ENCODE data around the gene RB1. TPM values are rescaled to one million over a fixed set of nuclear protein-coding genes. Genes with fewer than 3 reads are reported as not detected.

The RB1 gene
- total and polyA plus RNA-seq, 2 experiments from 2014 or later, result 25.5 to 31.0 TPM

DNA sequence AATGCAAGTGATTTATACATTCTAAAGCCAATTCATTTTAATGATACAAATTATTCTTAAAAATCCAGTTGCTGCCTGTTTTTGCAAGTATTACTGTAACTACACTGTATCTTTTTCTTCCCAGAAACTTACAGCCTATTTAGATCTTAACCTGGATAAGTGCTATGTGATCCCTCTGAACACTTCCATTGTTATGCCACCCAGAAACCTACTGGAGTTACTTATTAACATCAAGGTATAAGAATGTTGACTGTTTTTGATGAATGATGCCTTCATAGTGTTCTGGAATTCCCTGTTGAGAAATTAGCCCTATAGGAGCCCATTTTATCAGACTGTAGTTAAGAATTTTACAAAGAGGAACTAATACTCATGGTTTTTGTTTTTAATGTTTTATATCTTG, 45.5 kb upstream of the RB1 start:
- no peaks in the 10 kb centered on the region; the same call in 1 of the 2 replicates for H4K20me1 ChIP-seq (ENCODE audit: insufficient read depth)
- H3K27ac ChIP-seq, result no peak overlapping the region
- H3K9ac ChIP-seq, result no peak overlapping the region
- H3K4me3 ChIP-seq, result no peak overlapping the region
- H3K4me2 ChIP-seq (ENCODE audit: unreplicated experiment), result no peak overlapping the region
- DNase-seq, result no peak
- H3K36me3 ChIP-seq (ENCODE audit: low read depth), result peaks cover 74% of the 10 kb centered on the region
- no peaks in the 10 kb centered on the region for H3K9me3 ChIP-seq (ENCODE audit: low read depth)
- H2AFZ ChIP-seq, result no peak overlapping the region
- H3K9me2 ChIP-seq (ENCODE audit: insufficient read depth), result no peaks in the 10 kb centered on the region
- in situ Hi-C loops (cut with MboI), result no loop called here
- no peaks in the 10 kb centered on the region for H3F3A ChIP-seq (ENCODE audit: insufficient read depth)
- 0 out of 2 replicates have a peak, but pooled peaks cover 1% of the 10 kb centered on the region for H3K4me1 ChIP-seq (ENCODE audit: insufficient read depth)
- H3K27me3 ChIP-seq (replicated peaks; ENCODE audit: insufficient read depth), result no peaks in the 10 kb centered on the region
- H3K79me2 ChIP-seq (ENCODE audit: insufficient read depth), result peaks cover 23% of the 10 kb centered on the region
- no peak for TF ChIP-seq EZH2phosphoT487 (IDR thresholded peaks at IDR 0.05; ENCODE audit: insufficient read depth, low read depth)
- TF ChIP-seq EZH2 (IDR thresholded peaks at IDR 0.05; ENCODE audit: insufficient read depth, poor library complexity, severe bottlenecking), result no peak

DNA sequence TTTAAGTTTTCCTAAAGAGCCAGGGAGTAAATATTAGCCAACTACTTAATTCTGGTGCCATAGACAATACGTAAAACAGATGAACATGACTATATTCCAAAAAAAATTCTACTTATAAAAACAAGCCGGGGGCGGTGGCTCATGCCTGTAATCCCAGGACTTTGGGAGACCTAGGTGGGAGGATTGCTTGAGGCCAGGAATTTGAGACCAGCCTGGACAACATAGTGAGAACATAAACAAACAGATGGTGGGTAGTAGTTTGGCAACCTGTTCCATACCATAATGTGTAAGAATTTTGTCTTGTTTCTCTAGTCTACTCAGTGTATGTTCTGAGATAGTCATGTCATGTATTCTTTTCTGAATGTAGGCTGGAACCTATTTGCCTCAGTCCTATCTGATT, 45.1 kb upstream of the RB1 start:
- Histone ChIP-seq H3F3A (ENCODE audit: insufficient read depth) (no peaks in the 10 kb centered on the region), H3K4me1 (ENCODE audit: insufficient read depth) (0 out of 2 replicates have a peak, but pooled peaks cover 6% of the 10 kb centered on the region), H2AFZ (no peak overlapping the region), H3K4me3 (no peak overlapping the region), H3K9ac (no peak overlapping the region), H3K79me2 (ENCODE audit: insufficient read depth) (peaks cover 19% of the 10 kb centered on the region), H3K9me3 (ENCODE audit: low read depth) (no peaks in the 10 kb centered on the region), H3K36me3 (ENCODE audit: low read depth) (peaks cover 78% of the 10 kb centered on the region), H3K27ac (no peak overlapping the region), H3K4me2 (ENCODE audit: unreplicated experiment) (no peak overlapping the region), H4K20me1 (ENCODE audit: insufficient read depth) (no peaks in the 10 kb centered on the region; the same call in 1 of the 2 replicates), H3K9me2 (ENCODE audit: insufficient read depth) (no peaks in the 10 kb centered on the region), H3K27me3 (replicated peaks; ENCODE audit: insufficient read depth) (no peaks in the 10 kb centered on the region)
- DNase-seq, result no peak
- TF ChIP-seq EZH2 (IDR thresholded peaks at IDR 0.05; ENCODE audit: insufficient read depth, poor library complexity, severe bottlenecking), result no peak
- no peak for TF ChIP-seq EZH2phosphoT487 (IDR thresholded peaks at IDR 0.05; ENCODE audit: insufficient read depth, low read depth)
- WGBS, 2 experiments (ENCODE audit: low coverage in 1 of 2, low lambda C conversion rate in 2 of 2, missing lambda C conversion rate in 2 of 2), result 83 to 94% methylated on average over 3 of the region's 3 CpGs
- in situ Hi-C loops (cut with MboI), result no loop called here

GRCh38 chr13:48260970-48261369, 42.6 kb upstream of the RB1 start:
- no peak overlapping the region for H3K9ac ChIP-seq
- 90% methylated on average over 4 of the region's 4 CpGs for WGBS, 2 experiments (ENCODE audit: low coverage in 1 of 2, low lambda C conversion rate in 2 of 2, missing lambda C conversion rate in 2 of 2)
- H3K4me1 ChIP-seq (ENCODE audit: insufficient read depth), result 0 out of 2 replicates have a peak, but pooled peaks cover 8% of the 10 kb centered on the region
- no peak overlapping the region for H3K27ac ChIP-seq
- no peaks in the 10 kb centered on the region for H3K9me2 ChIP-seq (ENCODE audit: insufficient read depth)
- in situ Hi-C loops (cut with MboI), result no loop called here
- TF ChIP-seq EZH2 (IDR thresholded peaks at IDR 0.05; ENCODE audit: insufficient read depth, poor library complexity, severe bottlenecking) (no peak), EZH2phosphoT487 (IDR thresholded peaks at IDR 0.05; ENCODE audit: insufficient read depth, low read depth) (no peak)
- H3K36me3 ChIP-seq (ENCODE audit: low read depth), result peaks cover 68% of the 10 kb centered on the region
- no peaks in the 10 kb centered on the region for H3K9me3 ChIP-seq (ENCODE audit: low read depth)
- no peaks in the 10 kb centered on the region for H3F3A ChIP-seq (ENCODE audit: insufficient read depth)
- H3K4me3 ChIP-seq, result no peak overlapping the region
- H3K27me3 ChIP-seq (replicated peaks; ENCODE audit: insufficient read depth), result no peaks in the 10 kb centered on the region
- 0 out of 2 replicates have a peak, but pooled peaks cover 7% of the 10 kb centered on the region for H3K79me2 ChIP-seq (ENCODE audit: insufficient read depth)
- H2AFZ ChIP-seq, result no peak overlapping the region
- no peaks in the 10 kb centered on the region; the same call in 1 of the 2 replicates for H4K20me1 ChIP-seq (ENCODE audit: insufficient read depth)
- H3K4me2 ChIP-seq (ENCODE audit: unreplicated experiment), result no peak overlapping the region
- DNase-seq, result no peak

DNA sequence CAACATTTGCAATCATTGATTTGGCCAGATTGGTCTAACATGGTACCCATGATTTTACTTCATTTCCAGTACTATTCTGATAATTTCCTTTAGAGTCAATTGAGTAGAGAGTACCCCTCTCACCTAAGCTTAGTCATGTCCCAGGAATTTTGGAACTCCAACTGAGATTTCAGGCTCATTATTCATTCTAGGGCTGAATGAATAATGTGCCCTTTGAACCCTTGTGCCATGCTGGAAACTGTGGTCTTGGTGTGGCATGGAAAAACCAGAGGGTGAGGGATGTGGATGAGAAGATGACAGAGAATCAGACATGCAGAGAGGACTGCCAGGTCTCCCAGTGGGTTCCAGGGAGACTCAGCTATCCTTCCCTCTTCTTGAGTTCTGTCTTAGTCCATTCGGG, 40.4 kb upstream of the RB1 start:
- H3K36me3 ChIP-seq (ENCODE audit: low read depth), result peaks cover 51% of the 10 kb centered on the region
- no peak for DNase-seq
- H3K9ac ChIP-seq, result no peak overlapping the region

GRCh38 chr13:48264058-48264457, 39.5 kb upstream of the RB1 start:
- no peak for DNase-seq
- H3K36me3 ChIP-seq (ENCODE audit: low read depth), result peaks cover 43% of the 10 kb centered on the region
- H3K9me3 ChIP-seq (ENCODE audit: low read depth), result no peaks in the 10 kb centered on the region
- H3K27ac ChIP-seq, result no peak overlapping the region
- no peaks in the 10 kb centered on the region for H3K9me2 ChIP-seq (ENCODE audit: insufficient read depth)
- in situ Hi-C loops (cut with MboI), result no loop called here
- H3K9ac ChIP-seq, result no peak overlapping the region
- H3K4me3 ChIP-seq, result no peak overlapping the region
- no peaks in the 10 kb centered on the region for H3K27me3 ChIP-seq (replicated peaks; ENCODE audit: insufficient read depth)
- peaks cover 16% of the 10 kb centered on the region for H3K4me1 ChIP-seq (ENCODE audit: insufficient read depth)
- H2AFZ ChIP-seq, result no peak overlapping the region
- WGBS, 2 experiments (ENCODE audit: low coverage in 1 of 2, low lambda C conversion rate in 2 of 2, missing lambda C conversion rate in 2 of 2), result 97 to 98% methylated on average over 2 of the region's 2 CpGs
- H4K20me1 ChIP-seq (ENCODE audit: insufficient read depth), result no peaks in the 10 kb centered on the region
- no peak overlapping the region for H3K4me2 ChIP-seq (ENCODE audit: unreplicated experiment)
- H3K79me2 ChIP-seq (ENCODE audit: insufficient read depth), result no peaks in the 10 kb centered on the region
- no peak for TF ChIP-seq EZH2phosphoT487 (IDR thresholded peaks at IDR 0.05; ENCODE audit: insufficient read depth, low read depth)
- TF ChIP-seq EZH2 (IDR thresholded peaks at IDR 0.05; ENCODE audit: insufficient read depth, poor library complexity, severe bottlenecking), result no peak
- H3F3A ChIP-seq (ENCODE audit: insufficient read depth), result peaks cover 9% of the 10 kb centered on the region; the same call in 1 of the 2 replicates

More for the DNA sequence above, 40.4 kb upstream of the RB1 start:
- no peak overlapping the region for H3K4me2 ChIP-seq (ENCODE audit: unreplicated experiment)
- 95 to 100% methylated on average over 1 of the region's 1 CpG for WGBS, 2 experiments (ENCODE audit: low coverage in 1 of 2, low lambda C conversion rate in 2 of 2, missing lambda C conversion rate in 2 of 2)
- H3K27me3 ChIP-seq (replicated peaks; ENCODE audit: insufficient read depth), result no peaks in the 10 kb centered on the region
- H4K20me1 ChIP-seq (ENCODE audit: insufficient read depth), result no peaks in the 10 kb centered on the region
- no peaks in the 10 kb centered on the region for H3K79me2 ChIP-seq (ENCODE audit: insufficient read depth)
- peaks cover 16% of the 10 kb centered on the region for H3K4me1 ChIP-seq (ENCODE audit: insufficient read depth)
- no peaks in the 10 kb centered on the region for H3K9me3 ChIP-seq (ENCODE audit: low read depth)
- TF ChIP-seq EZH2phosphoT487 (IDR thresholded peaks at IDR 0.05; ENCODE audit: insufficient read depth, low read depth) (no peak), EZH2 (IDR thresholded peaks at IDR 0.05; ENCODE audit: insufficient read depth, poor library complexity, severe bottlenecking) (no peak)
- no peak overlapping the region for H3K4me3 ChIP-seq
- no peak overlapping the region for H2AFZ ChIP-seq
- in situ Hi-C loops (cut with MboI), result no loop called here
- no peak overlapping the region for H3K27ac ChIP-seq
- peaks cover 9% of the 10 kb centered on the region; the same call in 1 of the 2 replicates for H3F3A ChIP-seq (ENCODE audit: insufficient read depth)
- H3K9me2 ChIP-seq (ENCODE audit: insufficient read depth), result no peaks in the 10 kb centered on the region
